Erythroblast (primary cell): ENCODE measurements around the gene TBXA2R.

Experiments used
- GATA1 ChIP-seq: IDR thresholded peaks from 2 replicates; pipeline ENCODE4 v1.6.1; 2011; ENCODE audit warnings: low read depth, mild to moderate bottlenecking, control low read depth, low read length, moderate library complexity
- POLR2A ChIP-seq: IDR thresholded peaks from 2 replicates; pipeline ENCODE4 v1.6.1; 2011; ENCODE audit warnings: mild to moderate bottlenecking, low read length

DNA sequence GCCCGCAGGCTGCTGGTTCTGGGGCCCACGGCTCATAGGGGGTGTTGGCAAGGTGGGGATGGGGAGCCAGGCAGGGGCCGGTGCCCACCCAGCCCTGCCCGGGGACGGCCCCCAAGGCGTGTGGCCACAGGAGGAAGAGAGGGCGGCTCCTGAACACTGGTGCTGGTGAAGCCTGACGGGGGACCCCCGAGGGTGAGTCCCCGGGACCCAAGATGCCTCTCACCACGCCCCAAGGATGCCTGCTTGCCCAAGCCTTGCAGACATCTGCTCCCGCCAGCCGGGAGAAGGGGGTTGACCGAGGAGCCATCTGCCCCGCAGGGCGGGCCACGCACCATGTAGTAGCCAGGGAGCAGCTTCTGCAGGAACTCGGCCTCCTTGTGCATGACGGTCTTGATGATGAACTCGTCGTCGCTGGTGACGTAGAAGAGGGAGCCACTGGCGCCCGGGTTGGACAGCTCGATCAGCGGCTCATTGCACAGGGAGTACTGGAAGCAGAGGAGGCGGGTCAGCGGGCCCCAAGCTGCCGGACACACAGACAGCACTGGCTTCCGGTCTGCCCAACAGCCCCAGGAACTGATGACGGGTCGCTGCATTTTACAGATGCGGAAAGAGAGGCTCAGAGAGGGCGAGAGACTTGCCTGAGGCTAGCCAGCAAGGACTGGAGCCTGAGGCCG lies 49.5 kb upstream of the TBXA2R start:
- TF ChIP-seq POLR2A, result no peak
- TF ChIP-seq GATA1, result no peak
